Measurements from ENCODE around the gene SHMT2. TPM values are rescaled to one million over a fixed set of nuclear protein-coding genes. Genes with fewer than 3 reads are reported as not detected.

The SHMT2 gene
- total and polyA plus RNA-seq, 2 donors (not counting 3 experiments of a cell fraction or from before 2014, with no cell fraction given), result 155 to 243 TPM

GRCh38 chr12:57203201-57203600 is 26.3 kb upstream of the SHMT2 start:
- intact Hi-C loops (cut with micrococcal nuclease), result no loop called here
- no peaks in the 10 kb centered on the region for H3K9me1 ChIP-seq (replicated peaks; ENCODE audit: control insufficient read depth, extremely low read depth, insufficient read depth, low read length)
- no peaks in the 10 kb centered on the region for H3K36me3 ChIP-seq (ENCODE audit: control insufficient read depth in 2 of 2, extremely low read depth in 1 of 2, insufficient read depth in 2 of 2, low read length in 2 of 2)
- no peaks in the 10 kb centered on the region for H3K79me2 ChIP-seq (ENCODE audit: control insufficient read depth, insufficient read depth, low read length)
- no peak for DNase-seq (ENCODE audit: low read depth, low spot score)
- H3K27ac ChIP-seq (ENCODE audit: insufficient read depth, low read depth, low read length), result no peak overlapping the region
- POLR2A ChIA-PET, result no interaction called here
- no peak overlapping the region for H3K9ac ChIP-seq (replicated peaks; ENCODE audit: extremely low read depth, insufficient read depth, low read length)
- no peak for TF ChIP-seq FOS (IDR thresholded peaks at IDR 0.05; ENCODE audit: borderline replicate concordance, insufficient read depth, low read length)
- no peak for TF ChIP-seq EZH2 (IDR thresholded peaks at IDR 0.05; ENCODE audit: borderline replicate concordance, low read depth, low read length, severe bottlenecking)
- no peak for TF ChIP-seq JUN (IDR thresholded peaks at IDR 0.05; ENCODE audit: borderline replicate concordance, insufficient read depth, insufficient read length, low read depth)
- no peak for TF ChIP-seq POLR2AphosphoS5 (IDR thresholded peaks at IDR 0.05; ENCODE audit: insufficient read depth, low read depth, low read length)
- no peak for TF ChIP-seq MYC (IDR thresholded peaks at IDR 0.05; ENCODE audit: low read depth, low read length)
- TF ChIP-seq GATA2 (IDR thresholded peaks at IDR 0.05; ENCODE audit: insufficient read depth, insufficient read length, low read depth, low read length), result no peak
- H4K20me1 ChIP-seq (replicated peaks; ENCODE audit: control insufficient read depth, extremely low read depth, insufficient read depth, low read length), result no peaks in the 10 kb centered on the region
- H3K27me3 ChIP-seq (ENCODE audit: control insufficient read depth in 2 of 2, insufficient read depth in 2 of 2, low read length in 2 of 2), result no peaks in the 10 kb centered on the region
- dilution Hi-C loops (cut with MboI; ENCODE audit: extremely low pct_ligation_motif_present, low sequenced_read_pairs), result no loop called here
- H3K4me1 ChIP-seq (ENCODE audit: control insufficient read depth, extremely low read depth, insufficient read depth, low read length), result no peaks in the 10 kb centered on the region
- no peaks in the 10 kb centered on the region for H3K9me3 ChIP-seq (replicated peaks; ENCODE audit: control insufficient read depth, insufficient read depth, low read length)
- H2AFZ ChIP-seq (ENCODE audit: low read depth, low read length), result no peak overlapping the region
- FAIRE-seq, result no peak
- no peak overlapping the region for H3K4me2 ChIP-seq (ENCODE audit: insufficient read depth, low read length)
- CTCF ChIA-PET, result no interaction called here
- H3K4me3 ChIP-seq (replicated peaks in 1 of 3; ENCODE audit: insufficient read depth in 1 of 3, low read depth in 1 of 3, low read length in 3 of 3), result no peak overlapping the region
- no TSS peak for BruUV-seq (replicated peaks)

GRCh38 chr12:57203791-57204190 is 25.7 kb upstream of the SHMT2 start:
- H3K9me1 ChIP-seq (replicated peaks; ENCODE audit: control insufficient read depth, extremely low read depth, insufficient read depth, low read length), result no peaks in the 10 kb centered on the region
- no peaks in the 10 kb centered on the region for H4K20me1 ChIP-seq (replicated peaks; ENCODE audit: control insufficient read depth, extremely low read depth, insufficient read depth, low read length)
- CTCF ChIA-PET, result no interaction called here
- no peak overlapping the region for H3K4me3 ChIP-seq (replicated peaks in 1 of 3; ENCODE audit: insufficient read depth in 1 of 3, low read depth in 1 of 3, low read length in 3 of 3)
- no peaks in the 10 kb centered on the region for H3K36me3 ChIP-seq (ENCODE audit: control insufficient read depth in 2 of 2, extremely low read depth in 1 of 2, insufficient read depth in 2 of 2, low read length in 2 of 2)
- H3K27ac ChIP-seq (ENCODE audit: insufficient read depth, low read depth, low read length), result no peak overlapping the region
- no peaks in the 10 kb centered on the region for H3K4me1 ChIP-seq (ENCODE audit: control insufficient read depth, extremely low read depth, insufficient read depth, low read length)
- POLR2A ChIA-PET, result no interaction called here
- intact Hi-C loops (cut with micrococcal nuclease), result no loop called here
- no peak overlapping the region for H3K4me2 ChIP-seq (ENCODE audit: insufficient read depth, low read length)
- dilution Hi-C loops (cut with MboI; ENCODE audit: extremely low pct_ligation_motif_present, low sequenced_read_pairs), result no loop called here
- no peak overlapping the region for H2AFZ ChIP-seq (ENCODE audit: low read depth, low read length)
- TF ChIP-seq CTCF (IDR thresholded peaks at IDR 0.05; ENCODE audit: extremely low read depth in 1 of 2, insufficient read depth in 1 of 2, low read depth in 1 of 2, low read length in 2 of 2) (no peak), POLR2A (IDR thresholded peaks at IDR 0.05; ENCODE audit: low read depth, low read length) (no peak)
- DNase-seq (ENCODE audit: low read depth, low spot score) (no peak), FAIRE-seq (no peak)
- no peaks in the 10 kb centered on the region for H3K9me3 ChIP-seq (replicated peaks; ENCODE audit: control insufficient read depth, insufficient read depth, low read length)
- no peaks in the 10 kb centered on the region for H3K79me2 ChIP-seq (ENCODE audit: control insufficient read depth, insufficient read depth, low read length)
- no TSS peak for BruUV-seq (replicated peaks)
- H3K27me3 ChIP-seq (ENCODE audit: control insufficient read depth in 2 of 2, insufficient read depth in 2 of 2, low read length in 2 of 2), result no peaks in the 10 kb centered on the region
- no peak overlapping the region for H3K9ac ChIP-seq (replicated peaks; ENCODE audit: extremely low read depth, insufficient read depth, low read length)
